CD4-positive, alpha-beta T cell treated with Interleukin-12 subunit alpha and Interleukin-12 subunit beta, for 1 hour (primary cell): ENCODE measurements around the gene ZNF784.

Experiments used
- DNase-seq: peaks from one replicate; pipeline ENCODE4 v3.0.0-alpha.2; 2020

The ZNF784 gene, protein sequence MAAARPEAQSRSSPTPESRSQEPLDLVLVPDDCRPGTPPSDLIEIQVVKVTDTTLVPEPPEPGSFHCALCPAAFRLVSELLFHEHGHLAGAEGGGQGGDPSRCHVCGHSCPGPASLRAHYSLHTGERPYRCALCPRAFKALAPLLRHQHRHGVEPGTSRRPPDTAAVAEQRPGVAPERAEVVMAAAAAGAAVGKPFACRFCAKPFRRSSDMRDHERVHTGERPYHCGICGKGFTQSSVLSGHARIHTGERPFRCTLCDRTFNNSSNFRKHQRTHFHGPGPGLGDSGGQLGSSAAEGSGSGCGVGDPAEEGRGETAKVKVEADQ

DNA sequence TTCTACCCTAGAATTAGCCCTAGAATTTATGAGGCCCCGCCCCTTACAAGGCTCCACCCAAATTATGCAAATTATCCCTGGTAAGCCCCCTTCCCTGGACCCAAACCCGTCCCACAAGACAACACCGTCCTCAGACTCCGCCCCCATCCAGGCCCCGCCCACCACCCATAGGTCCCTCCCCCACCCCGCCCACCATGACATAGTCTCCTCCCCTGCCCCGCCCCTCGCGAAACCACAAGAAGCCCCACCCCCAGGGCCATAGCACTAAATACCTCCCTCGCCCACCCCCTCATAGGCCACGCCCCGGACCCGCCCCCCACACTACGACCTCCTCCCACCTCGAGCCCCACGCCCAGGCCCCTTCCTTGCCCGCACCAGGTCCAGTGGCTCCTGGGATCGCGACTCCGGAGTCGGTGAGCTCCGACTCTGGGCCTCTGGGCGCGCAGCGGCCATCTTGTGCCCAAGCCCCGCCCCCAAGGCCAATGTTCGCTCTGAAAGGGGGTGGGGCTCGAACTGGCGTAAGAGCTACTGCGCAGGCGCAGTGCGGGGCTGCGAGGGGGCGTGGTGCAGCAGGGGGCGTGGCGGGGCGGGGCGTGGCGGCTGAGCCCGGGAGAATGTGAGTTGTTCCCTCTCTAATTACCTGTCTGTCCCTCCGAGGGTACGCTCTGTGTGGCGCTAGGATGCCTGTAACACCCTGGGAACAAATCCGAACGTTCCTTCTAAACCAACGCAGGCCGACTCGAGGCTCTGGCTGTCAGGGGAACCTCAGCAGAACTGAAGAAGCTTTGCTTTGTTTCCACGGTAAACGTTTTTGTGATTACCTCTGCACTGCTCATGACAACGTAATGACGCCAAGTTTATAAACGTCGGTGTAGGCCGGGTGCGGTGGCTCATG is at the start of gene ZNF784:
Gene ZNF784 (minus strand): TSS at position 458 of the 895 bp plus-strand sequence. CDS start 5 bp downstream, at position 453.
- peak; percentile 93 for DNase-seq

DNA sequence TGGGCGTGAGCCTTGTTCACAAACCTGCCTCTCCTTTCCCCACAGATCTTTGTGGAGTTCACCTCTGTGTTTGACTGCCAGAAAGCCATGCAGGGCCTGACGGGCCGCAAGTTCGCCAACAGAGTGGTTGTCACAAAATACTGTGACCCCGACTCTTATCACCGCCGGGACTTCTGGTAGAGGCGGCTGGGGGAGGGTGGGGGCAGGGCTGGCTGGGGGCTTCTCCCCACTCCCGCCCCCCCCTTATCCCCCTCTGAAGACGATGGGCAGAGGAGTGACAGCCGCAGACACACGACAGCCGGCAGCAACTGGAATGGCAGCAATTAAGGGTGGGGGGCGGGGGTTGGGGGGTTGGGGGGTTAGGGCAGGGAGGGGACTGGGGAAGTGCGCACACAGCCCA is 49.5 kb upstream of the ZNF784 start:
- DNase-seq: no peak

DNA sequence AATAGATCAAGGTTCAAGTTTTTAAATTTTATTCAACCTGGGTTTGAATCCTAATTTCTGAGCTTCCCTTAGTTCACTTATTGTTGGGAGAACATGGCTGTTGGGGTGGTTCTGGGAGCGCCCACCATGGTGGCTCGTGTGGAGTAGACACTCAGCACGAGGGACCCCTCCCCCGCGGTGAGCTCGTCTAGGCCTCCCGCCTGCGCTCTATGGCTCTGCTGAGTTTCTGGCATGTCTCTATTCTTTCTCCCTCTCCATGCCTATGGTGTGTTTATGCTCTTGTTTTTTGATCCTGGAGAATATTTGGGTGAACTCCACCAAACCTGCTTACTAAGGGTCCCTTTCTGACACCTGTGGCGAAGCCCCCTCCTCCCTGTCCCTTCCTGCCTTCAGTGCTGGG is 49.1 kb upstream of the ZNF784 start:
- no peak for DNase-seq

DNA sequence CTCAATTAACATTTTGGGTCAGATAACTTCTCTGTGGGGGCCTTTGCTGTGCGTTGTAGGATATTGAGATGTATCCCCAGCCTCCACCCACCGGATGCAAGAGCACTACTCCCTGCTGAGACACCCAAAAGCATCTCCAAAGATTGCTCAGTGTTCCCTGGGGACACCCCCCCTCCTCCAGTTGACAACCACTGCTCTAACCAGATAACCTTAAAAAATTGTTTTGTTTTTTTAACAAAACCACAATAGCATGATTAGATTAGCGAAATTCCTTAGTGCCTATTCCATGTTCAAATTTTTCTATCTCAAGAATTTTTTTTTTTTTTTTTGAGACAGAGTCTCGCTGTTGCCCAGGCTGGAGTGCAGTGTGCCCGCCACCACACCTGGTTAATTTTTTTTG is 48.1 kb upstream of the ZNF784 start:
- DNase-seq: no peak

DNA sequence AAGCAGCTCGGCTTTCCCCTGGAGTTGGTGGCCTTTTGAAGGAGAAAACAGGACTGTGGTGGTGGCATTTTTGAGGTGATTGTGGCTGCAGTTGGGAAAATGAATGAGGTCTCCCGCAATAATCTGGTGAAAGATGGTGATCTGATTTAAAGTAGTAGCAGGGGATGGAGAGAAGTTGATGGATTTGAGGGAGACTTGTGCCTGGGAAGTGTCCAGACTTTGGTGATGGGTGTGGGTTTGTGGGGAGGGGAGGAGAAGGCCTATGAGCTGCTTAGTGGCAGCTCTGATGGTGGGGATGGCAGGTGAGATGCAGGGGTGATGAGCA is 46.6 kb upstream of the ZNF784 start:
- DNase-seq: no peak

DNA sequence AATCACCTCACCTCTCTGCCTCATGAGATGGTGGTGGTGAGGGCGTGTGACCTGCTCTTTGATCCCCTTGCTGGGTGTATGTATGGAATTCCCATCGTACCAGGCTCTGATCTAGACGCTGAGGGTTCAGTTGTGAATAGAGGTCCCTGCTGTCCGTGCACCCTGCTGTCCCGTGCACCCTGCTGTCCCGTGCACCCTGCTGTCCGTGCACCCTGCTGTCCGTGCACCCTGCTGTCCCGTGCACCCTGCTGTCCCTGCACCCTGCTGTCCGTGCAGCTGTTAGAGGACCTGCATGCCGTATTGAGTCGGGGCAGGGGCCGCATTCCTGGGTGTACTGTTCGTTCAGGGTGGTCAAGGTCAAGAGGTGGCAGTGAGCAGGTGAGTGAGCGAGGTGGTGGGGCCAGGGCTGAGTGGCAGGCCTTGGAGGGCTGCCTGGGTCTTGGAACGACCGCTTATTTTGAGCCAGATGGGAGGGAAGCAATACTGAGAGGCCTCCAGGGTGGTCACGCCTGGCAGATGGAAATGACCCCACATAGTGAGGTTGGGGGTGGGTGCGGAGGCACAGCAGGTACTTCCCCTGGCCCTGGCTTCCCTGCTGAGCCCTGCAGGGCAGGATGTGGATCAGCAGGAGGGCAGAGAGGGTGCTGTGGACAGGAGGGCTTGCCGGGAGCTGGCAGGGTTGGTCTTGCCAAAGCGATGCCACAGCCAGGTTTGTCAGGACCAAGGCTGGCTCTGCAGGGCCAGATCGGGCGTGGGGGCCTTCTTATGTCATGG is 46.1 kb upstream of the ZNF784 start:
- no peak for DNase-seq

DNA sequence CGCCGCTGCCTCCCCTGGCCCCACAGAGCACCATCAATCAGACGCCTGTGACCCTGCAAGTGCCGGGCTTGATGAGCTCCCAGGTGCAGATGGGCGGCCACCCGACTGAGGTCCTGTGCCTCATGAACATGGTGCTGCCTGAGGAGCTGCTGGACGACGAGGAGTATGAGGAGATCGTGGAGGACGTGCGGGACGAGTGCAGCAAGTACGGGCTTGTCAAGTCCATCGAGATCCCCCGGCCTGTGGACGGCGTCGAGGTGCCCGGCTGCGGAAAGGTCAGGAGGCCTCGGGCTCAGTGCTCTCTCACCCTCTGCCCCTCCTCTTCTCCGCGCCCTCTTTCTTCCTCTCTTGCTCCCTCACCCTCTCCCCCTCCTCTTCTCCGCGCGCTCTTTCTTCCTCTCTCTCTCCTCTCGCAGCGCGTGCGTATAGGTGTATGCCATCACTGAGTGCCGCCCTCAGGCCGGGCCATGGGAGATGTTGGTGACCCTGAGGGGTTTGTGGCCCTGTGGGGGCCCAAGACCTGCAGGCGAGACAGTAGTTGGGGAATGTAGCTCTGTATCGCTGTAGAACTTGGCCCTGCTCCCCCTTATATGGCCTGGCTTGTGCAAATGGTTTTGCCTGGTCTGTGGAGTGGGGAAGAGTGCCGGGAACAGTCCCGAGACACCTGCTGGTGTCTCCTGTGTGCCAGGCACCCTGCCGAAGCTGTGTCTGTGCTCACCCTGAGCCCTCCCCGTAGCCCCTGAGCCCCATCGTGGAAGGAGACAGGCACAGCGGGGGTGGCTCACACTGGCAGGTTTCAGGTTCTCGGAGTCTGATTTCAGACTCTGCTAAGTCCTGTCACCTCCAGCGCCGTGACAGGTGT is 45.3 kb upstream of the ZNF784 start:
- no peak for DNase-seq

DNA sequence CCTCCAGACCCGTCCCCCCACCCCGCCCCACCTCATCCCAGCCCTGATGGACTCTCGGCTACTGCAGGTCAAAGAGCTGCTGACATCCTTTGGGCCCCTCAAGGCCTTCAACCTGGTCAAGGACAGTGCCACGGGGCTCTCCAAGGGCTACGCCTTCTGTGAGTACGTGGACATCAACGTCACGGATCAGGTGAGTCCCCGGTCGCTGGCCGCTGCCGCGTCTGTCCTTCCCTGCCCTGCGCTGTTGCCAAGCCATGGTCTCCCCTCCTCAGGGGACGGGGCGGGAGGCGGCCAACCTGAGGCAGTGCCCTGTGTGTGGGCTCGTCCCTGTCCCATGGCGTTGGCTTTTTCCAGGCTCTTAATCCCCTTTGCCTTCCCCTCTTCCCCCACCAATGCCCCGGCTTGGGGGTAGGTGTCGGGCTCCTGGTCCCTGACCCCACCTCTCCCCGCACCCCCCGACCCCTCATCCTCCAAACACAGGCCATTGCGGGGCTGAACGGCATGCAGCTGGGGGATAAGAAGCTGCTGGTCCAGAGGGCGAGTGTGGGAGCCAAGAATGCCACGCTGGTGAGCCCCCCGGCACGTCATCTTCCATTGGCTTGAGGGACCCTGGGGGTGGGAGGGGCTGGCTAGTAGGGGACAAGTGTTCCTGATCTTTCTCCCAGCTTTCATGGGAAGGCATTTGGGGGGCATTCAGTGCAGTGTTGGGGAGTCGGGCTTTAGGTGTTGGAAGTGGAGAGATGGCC is 44.4 kb upstream of the ZNF784 start:
- no peak for DNase-seq

DNA sequence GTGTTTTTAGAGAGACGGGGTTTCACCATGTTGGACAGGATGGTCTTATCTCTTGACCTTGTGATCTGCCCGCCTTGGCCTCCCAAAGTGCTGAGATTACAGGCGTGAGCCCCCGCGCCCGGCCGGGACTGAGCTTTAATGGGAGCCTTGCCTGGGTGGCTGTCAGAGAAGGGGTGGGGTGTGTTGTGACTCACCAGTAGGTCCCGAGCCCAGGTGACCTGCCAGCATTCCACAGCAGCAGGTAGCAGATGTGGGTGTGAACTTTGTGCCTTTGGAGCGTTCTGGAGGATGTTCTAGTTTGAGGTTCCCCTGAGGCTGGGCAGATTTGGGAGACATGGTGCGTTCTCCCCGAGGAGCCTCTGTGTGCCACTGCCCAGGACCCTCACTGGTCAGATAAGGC is 43.6 kb upstream of the ZNF784 start:
- DNase-seq: no peak

DNA sequence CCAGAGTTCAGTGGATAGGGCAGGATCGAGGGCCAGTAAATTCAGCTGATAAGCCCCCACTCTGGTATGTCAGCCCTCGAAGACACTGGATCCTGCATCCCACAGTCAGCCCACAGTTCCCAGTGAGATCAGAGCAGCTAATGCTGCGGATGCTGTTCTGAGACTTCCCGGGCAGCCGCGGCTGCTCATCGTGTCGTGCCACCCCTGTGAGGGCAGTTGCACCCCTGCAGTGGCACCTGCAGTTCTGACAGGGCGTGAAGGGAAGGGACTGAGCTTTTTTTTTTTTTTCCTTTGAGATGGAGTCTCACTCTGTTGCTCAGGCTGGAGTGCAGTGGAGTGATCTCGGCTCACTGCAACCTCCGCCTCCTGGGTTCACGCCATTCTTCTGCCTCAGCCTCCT is 43.1 kb upstream of the ZNF784 start:
- no peak for DNase-seq

DNA sequence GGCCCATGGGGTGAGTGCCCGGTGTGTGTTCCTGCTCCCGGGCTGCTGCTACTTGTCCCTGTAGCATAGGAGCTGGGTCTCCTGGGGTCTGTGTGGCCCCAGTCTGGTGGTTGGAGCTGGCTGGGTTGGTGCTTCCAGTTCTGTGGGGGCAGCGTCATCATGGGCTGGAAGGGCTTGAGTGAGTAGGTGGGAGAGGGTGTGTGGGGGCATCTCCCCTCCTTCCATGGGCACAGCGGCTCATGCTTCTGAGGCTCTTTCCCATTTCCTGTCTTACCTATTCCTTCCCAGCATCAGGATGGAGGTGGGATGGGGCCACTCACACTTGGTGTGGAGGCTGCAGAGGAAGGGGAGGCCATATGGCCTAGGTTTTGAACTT is 42.6 kb upstream of the ZNF784 start:
- no peak for DNase-seq

DNA sequence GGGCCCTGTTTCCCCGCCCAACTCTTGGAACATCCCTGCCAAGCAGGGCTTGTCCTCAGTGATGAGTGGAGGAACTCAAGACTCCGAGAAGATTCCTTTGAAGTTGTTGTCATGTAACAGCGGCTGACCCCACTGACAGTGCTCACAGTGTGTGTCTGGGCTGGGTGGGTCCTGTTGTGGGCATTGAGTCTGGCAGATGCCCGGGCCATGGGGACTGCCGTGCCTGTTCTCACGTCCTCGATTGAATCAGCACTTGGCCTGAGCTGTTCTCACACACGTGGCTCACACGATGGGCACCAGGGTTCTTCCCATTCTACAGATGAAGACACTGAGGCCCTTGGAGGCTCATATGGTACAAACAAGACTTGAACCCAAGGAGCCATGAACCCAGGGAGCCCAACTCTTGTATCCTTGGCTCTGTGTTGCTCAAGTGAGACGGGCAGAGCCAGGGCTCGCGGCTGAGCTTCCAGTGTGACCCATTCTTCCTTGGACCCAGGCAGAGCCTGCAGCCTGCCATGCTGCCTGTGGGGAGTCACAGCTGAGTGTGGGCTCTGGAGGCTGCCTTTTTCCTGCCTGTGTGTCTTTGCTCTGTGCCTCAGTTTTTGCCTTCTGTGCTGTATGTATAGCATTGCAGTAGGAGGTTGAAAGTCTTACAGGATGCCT is 42.1 kb upstream of the ZNF784 start:
- DNase-seq: no peak

DNA sequence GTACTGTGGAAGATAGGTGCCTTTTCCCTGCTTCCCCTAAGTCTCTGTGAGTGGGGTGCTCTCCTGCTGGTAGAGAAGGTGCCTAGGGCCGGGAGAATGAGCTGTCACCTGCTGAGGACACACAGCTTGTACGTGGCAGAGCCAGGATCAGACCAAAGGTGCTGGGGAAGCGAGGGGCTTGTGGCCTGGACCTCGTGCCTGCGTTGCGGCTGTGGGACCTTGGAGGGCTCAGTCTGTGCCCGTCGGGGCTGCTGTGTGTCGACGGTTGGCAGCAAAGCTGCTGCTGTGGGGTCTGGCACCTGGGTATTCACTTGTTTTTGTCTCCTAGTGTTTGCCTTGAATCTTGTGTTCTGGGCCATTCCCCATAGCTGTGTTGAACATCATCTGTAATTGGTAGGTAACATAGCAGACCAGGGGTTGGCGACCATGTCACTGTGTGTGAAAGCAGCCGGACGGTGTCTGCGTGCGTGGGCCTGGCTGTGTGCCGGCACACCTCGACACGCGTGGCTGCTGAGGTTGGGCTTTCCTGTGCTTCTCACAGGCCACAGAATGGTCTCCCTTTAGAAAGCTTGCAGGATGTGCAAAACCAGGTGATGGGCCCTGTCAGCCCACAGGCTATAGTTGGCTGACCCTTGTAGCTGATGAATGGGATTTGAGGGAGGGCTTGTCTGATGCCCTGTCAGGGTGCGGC is 39.6 kb upstream of the ZNF784 start:
- DNase-seq: no peak

DNA sequence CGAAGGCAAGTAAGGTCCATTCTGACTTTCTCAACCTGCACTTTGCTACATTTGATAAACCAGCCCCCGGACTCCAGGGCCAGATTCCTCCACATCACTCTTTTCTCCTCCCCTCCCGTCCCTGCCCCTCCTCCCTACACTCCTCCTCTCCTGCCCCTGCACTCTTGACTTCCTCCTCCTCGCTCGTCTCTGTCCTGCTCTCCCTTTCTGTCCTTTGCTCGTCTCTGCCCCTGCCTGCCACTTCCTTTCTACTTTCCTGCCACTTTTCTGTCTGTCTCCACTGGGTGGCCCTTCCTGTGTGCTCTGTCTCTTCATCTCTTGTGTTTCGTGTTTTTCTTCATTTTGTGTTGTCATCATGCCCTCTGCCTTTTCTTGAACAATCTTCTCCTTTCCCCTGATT is 37.5 kb upstream of the ZNF784 start:
- no peak for DNase-seq

DNA sequence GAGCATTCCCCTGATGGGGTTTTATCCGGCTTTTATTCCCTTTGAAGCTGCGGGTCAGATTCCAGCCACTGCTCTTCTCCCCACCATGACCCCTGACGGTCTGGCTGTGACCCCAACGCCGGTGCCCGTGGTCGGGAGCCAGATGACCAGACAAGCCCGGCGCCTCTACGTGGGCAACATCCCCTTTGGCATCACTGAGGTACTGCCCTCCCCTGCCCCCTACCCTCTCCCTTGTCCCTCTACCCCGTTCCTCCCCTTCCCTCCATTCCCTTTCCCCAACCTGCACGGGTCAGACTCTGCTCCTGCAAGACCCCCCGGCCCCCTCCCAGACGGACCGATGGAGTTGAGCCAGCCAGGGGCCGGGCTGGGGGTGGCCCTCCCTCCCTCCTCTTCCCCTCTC is 36.6 kb upstream of the ZNF784 start:
- no peak for DNase-seq

DNA sequence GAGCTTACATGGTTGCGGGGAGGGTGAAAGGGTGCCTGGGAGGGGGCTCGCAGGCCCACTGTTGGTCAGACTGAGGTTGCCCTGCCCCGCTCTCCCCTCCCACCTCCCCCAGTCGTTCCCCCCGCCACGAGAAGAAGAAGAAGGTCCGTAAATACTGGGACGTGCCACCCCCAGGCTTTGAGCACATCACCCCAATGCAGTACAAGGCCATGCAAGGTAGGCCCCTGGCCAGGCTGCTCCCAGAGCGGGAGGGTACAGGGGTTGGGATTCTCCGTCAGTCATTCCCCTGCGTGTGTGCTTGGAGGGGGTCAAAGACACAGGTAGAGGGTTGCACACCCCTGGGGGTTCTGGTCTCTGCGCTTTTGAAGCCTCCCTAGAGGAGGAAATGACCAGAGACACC is 36.0 kb upstream of the ZNF784 start:
- no peak for DNase-seq

DNA sequence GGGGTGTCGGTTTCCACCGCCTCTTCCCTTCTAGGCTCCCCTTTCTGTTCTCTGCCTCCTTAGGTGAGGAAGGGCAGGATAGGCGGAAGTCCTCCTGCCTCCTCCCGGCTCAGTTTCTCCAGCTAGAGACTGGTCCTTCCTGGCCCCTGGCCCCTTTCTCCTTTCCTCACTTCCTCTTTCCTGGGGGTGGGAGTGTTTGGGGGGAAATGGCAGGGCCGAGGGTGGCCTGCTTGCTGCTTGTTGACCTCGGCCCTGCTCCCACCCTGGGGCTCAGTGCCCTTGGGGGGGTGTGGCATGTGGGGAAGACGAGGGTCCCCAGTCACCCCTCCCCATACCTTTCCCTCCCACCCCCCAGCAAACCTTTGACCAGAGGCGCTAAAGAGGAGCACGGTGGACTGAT is 35.5 kb upstream of the ZNF784 start:
- no peak for DNase-seq

DNA sequence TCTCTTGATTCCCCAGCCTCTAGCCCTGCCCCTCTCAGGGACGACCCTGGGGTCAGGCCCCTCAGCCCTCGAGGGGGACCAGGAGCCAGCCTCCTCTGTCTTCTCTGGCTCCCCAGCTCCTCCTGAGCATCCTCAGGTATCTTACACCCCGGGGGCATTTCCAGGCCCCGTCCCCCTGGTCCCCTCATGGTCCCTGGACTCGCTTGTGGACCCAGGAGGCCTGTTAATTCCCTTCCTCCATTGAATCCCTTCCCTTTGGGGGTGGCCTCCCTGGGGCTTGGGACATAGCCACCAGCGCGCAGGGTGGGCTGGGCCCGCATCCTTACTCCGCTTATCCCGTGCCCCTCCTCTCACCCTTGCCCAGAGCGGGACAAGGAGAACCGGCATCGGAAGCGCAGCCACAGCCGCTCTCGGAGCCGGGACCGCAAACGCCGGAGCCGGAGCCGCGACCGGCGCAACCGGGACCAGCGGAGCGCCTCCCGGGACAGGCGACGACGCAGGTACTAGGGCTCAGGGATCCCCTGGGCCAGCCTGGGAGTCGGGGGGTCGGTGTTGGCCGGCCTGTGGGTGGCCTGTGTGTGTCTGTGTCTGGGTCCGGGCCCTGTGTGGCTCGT is 34.6 kb upstream of the ZNF784 start:
- DNase-seq: no peak

DNA sequence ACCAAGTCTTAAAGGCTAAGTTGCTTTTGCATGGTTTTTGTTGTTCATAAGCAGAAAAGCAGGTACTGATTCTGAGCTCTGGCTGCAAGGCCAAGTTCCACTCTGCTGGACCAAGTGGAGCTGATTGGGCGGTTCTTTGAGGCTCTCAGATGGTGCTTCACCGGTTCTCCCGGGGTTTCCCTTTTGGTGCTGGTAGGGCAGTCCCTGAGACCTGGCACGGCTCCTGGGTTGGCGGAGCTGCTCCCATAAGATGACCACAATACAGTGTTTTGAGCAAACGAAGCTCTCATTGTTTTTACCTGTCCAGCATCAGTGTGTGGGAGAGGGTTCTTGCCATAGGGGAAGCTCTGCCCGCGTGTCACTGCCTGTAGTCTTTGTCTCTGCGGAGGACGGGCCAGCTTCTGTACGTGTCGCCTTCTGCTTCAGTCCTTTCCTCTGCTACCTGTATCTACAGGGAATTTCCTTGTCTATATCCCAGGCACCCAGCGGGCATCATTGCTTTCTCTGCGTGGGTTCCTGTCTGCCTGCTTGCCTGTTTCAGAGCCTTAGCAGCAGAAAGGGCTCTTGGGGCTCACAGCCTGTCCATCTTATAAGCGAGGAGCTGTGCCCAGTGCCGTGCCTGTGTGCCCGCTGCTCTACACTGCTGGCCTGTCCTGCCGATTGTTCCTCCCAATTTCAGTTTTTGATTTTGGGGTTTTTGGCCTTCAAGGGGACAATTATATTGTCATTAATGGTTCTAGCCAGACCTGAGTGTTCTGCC is 32.8 kb upstream of the ZNF784 start:
- DNase-seq: no peak

DNA sequence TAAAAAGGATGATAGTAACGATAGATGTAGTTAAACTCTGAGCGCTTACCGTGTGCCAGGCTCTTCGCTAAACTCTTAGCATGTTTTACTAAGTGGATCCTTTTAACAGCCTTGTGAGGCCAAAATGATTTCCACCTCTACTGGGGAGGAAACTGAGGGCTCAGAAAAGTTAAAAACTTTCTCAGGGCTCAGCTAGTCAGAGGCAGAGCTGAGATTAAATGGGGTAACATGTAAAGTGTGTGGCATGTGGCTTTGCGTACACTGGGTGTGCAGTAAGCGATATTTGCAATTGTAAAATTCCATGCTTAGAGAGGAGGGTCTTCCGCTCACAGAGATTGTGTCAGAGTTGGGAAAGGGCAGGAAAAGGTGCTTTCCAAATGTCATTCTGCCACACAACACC is 32.2 kb upstream of the ZNF784 start:
- no peak for DNase-seq
